Cortex of kidney (tissue), 1 donor: Measurements from ENCODE around the gene ISYNA1.

Experiments
- DNase-seq: peaks from one replicate; lab custom pipeline; 2025; lab: John Stamatoyannopoulos, UW

The ISYNA1 gene

DNA sequence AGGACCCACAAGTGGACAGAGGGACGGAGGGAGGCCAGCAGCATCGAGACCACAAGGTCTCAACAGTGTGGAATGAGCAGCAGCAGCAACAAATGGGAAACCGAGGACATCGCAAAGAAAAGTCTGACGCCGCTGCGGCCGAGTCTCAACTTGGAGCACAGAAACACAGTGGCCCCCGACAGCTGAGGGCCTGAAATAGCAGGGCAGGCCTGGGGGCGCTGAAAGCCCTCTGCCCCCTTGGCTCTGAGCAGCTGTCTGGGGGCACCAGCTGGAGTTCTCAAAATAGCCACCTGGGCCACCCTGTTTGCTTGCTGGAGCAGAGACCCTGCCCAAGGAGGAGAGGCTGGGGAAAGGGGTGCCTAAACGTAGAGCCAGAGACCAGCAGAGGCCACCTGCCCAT lies 5.9 kb upstream of the ISYNA1 start:
- DNase-seq = no peak

GRCh38 chr19:18443406-18443805 lies 5.5 kb upstream of the ISYNA1 start:
- DNase-seq = no peak

DNA sequence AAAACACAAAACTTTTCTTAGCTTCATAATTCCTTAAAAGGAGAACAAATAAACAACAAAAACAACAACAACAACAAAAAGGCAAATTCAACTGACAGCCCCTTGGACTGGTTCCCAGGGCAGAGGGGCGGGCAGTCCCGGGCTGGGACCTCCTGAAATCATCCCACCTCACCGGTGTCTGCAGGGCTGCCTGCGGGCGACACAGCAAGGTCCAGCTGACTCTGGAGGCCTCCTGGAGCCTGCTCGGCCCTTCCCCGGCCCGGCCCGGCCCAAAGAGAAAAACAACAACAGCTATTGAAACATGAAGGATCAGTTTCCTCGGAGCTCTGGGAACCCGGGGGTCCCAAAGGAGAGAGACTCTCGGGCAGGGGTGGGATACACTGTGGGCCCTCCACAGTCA lies 5.0 kb upstream of the ISYNA1 start:
- DNase-seq = no peak

- DNase-seq = no peak
Measured at GRCh38 chr19:18441804-18442788, 4.2 kb upstream of the ISYNA1 start.

DNA sequence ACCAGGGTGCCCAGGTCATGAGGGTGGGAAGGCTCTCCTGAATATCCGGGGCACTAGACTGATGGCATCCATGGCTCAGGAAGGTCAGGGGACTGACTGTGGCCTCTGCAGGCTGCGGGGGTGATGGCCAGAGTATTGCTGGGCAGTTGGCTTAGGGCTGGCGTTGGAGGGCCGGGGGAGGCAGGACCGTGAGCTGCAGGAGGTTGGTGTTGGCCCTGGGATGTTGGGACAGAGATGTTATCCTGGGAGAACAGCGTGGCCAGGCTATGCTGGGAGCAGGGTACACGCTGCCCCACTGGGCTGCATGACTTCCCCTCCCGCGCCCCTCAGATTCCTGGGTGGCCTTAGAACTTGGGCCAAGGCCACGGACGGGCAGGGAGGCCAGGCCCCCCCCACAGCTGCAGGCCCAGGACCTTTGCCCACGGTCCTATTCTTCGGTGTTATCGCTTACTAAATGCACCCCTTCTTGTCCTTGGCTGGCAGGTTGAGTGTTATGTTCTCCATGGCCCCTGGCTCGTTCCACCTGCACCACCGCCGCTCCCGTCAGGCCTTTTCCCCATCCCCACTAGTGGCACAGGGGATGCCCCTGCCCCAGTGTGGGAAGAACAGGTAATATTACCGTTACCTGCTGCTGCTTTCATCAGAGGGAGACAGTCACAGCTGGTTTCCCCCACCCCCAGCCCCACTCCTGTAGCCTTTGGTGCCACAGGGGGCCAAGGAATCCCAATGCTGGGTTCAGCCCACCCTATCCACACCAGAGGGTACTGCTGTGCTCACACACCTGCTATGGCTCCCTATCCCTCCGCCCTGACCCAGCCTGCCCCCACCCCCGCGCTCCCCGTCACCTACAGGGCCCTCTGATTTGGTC lies 3.2 kb upstream of the ISYNA1 start:
- DNase-seq = no peak

DNA sequence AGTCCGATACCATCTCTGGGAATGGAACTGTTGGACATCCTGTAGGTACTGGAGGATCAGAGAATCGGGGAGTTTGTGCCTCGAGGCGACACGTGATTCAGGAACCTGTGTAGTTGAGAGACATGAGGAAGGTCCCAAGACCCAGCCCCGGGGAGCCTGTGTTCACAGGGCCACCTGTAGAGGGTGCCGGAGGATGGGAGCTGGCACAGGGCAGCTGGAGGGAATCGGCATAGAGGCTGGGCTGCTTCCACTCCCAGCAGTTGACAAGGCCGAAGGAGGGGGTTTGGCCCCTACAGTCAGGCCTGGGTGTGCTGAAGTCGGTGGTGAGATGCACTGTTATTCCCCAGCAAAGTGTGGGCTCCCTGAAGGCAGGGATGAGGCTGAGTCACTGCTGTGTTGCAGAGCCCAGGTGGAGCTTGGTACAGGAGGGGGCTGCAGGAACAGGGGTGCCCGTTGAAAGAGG lies 2.5 kb upstream of the ISYNA1 start:
- no peak for DNase-seq

DNA sequence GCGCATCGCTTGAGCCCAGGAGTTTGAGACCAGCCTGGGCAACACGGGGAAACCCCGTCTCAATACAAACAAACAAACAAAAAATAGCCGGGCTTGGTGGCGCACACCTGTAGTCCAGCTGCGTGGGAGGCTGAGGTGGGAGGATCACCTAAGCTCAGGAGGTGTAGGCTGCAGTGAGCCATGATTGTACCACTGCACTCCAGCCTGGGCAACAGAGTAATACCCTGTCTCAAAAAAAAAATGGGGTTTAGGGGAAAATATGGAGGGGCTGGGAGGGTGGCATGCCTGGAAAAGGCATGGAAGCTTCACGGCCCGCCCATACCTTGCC lies 1.9 kb upstream of the ISYNA1 start:
- no peak for DNase-seq

DNA sequence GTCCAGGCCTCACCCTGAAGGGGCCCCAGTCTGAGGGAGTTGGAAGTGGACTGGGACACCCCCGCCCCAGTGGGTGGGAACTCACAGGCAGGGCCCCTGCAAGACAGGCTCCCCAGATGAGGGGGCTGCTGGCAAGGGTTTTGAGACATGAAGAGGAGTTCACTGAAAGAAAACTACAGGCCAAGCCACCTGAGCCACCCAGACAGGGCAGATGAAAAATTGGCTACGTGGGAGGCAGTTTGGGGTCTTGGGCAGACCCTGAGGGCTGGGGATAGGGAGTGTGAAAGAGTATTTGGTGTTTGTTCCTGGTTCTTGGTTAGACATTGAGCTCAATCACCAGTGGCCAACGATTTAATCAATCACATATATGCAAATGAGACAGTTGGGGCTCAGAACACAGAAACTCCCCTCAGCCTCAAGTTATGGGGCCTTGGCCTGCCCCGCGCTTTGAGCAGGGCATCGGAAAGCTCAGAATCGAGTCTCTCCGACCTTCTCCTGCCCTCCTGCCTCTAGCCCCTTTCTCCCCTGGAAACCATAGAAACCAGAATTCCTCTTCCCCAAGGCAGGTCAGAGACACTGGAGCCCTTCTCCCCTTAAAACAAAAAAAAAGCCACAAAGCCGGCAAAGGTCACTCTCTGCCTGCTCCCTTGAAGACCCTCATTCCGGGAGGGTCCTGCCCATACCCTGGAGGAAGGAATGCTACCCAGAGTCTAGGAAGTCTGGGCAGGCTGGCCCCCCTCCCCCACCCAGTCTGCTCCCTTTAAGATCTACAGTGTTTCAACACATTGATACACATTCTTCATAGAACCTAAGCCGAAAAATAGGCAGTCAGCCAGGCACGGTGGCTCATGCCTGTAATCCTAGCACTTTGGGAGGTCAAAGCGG lies 1.3 kb upstream of the ISYNA1 start:
- DNase-seq = no peak

- no peak for DNase-seq
Measured at GRCh38 chr19:18438331-18439024, 545 bp upstream of the ISYNA1 start.

- DNase-seq = no peak
Measured at GRCh38 chr19:18436671-18437490, 1.1 kb downstream of the ISYNA1 start.

DNA sequence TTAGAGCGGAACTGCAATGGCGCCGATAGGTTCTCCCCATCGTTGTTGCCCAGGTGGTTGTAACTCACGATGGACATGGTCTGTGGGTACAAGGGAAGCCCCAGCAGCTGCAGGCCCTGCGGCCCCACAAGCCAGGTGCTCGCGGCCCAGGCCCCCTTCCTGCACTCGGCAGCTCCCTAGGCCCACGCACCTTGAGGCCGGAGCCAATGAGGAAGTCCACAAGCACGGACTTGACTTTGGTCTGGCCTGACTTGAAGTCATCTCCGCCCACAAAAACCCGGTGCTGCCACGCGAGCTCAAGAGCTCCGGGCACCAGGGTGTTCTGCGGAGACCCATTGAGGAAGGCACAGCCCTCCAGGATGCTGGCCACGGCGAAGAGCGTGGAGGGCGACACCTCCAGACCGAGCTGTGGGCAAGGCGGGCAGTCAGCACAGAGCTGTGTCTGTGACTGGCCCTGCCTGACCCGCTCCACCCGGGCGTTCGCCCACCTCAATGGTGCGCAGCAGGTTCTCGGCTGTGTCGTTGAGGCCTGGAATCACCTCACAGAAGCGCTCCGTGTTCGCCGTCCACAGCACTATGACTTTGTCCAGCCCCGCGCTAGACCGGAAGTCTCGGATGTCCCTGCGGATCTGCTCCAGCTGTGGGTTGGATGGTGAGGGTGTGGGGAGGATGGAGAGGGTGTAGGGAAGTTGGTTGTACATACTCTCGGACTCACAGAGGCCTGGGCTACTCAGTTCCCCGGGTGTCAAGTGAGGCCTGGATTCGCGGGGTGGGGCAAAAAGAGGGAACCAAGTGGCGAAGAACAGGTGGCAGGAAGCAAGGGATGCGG lies 1.9 kb downstream of the ISYNA1 start:
- no peak for DNase-seq

DNA sequence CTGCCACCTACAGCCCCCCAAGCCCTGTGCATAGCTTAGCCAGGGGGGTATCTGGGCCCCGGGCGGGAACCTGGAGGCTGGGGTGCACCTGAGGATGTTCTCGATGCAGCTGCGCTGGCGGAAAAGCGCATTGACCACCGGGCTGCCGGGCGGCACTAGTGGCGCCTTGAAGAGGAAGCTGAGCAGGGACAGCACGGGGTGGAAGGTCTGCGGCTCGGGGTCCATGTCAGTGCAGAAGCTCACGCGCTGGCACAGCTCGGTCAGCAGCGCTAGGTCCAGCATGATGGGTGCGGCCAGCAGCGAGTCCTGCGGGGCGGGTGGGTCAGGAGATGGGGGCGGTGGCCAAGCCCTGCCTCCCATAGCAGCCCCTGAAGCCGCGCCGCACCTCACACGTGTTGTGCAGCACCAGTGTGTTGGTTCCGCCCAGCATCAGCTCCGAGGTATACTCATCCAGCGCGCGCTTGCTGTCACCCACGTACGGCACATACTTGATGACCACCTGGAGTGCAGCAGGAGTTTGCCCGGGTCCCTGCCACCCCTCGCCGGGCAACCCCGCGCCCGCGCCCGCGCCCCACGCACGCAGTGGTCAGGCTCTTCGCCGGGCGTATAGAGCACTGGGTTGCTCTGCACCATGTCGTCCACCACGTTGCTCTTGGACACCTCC lies 2.6 kb downstream of the ISYNA1 start:
- DNase-seq = no peak

- DNase-seq = no peak
Measured at GRCh38 chr19:18434411-18435175, 3.3 kb downstream of the ISYNA1 start.

- DNase-seq = no peak
Measured at GRCh38 chr19:18433735-18434398, 4.1 kb downstream of the ISYNA1 start.

DNA sequence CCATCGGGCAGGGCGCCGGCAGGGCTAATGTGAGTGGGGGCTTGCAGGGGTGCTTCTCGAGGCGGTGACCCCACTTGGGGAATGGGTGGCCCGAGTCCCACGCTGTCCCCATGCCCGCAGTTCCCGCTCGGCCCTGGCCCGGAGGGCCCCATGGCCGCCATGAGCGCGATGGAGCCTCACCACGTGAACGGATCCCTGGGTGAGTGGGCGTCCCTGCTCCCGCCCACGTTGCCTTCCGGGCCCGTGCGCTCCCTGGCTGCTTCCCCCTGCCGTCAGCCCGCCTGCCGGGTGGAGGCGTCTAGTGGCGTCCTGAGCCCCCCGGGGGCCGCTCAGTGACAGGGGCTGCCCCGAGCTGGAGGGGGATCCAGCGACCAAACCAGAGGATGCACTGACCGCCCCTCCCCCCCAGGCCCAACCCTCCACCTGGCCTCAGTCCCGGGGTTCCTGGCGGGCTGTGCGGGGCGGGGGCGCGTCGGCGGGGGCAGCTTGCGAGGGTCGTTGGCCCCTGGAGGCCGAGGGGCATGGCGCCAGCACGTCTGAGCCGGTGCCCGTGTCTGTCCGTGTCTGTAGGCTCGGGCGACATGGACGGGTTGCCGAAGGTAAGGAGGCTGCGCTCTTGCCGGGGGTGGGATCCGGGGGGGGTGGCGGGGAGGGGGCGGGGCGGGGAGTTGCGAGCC lies 4.8 kb downstream of the ISYNA1 start:
- DNase-seq = no peak

DNA sequence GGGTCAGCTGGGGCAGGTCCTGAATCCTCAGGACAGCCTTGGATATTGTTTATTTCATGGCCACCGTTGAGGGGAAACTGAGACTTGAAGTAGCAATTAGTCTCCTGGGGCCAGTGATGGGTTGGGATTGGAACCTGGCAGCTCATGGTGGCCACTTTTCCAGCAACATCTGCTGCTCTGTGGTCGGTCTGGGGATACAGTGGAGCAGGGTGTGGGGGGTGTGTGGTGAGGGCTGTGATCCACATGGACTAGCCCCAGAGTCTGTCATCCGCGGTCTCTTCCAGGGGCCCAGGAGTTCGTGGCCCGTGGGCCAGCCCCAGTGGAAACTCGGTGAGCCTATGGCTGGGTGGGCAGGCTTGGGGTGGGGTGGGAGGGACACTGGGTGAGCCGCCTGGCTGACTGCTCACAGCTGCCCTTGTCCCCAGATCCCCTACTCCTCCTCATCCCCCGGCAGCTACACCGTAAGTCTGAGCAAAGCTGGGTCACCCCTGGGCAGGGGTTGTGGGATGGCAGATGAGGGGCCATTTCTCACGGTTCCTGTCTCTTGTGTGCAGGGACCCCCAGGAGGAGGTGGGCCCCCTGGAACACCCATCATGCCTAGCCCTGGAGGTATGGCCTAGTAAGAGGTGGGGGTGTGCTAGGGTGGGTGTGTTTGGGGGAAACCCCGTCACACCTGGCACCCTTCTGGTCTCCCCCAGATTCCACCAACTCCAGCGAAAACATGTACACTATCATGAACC lies 5.5 kb downstream of the ISYNA1 start:
- DNase-seq = no peak
